ENCODE measurements around the gene TOMM34. TPM values are rescaled to one million over a fixed set of nuclear protein-coding genes. Genes with fewer than 3 reads are reported as not detected.

Gene TOMM34
- total RNA-seq, 3 donors from 2014 or later (not counting 1 experiment from before 2014, with no cell fraction given) = 8.5 to 9.2 (median 8.8) TPM

DNA sequence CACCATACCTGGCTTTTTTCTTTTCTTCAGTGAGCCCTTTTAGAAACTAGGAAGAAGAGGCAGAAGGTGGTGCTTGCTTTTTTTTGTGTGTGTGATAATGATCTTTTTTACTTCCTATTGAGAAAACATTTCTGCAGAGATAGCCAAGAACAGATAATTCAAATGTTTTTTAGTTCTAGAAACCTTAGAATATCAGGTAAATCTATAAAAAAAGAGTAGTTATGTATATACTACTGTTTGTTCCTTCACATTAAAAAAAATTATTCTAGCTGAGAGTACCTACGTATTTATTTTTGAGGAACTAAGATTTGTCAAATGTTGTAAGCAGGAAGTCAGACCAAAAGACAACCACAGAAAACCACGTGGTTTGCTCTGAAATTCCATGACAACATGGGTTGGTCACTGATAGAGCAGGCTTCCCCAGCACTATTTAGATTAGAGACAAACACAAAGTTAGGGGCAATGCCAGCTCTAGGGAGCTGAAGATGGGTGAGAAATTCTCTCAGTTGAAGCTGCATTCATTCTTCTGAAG, 19.0 kb upstream of the TOMM34 start:
- H3K27me3 ChIP-seq (ENCODE audit: control insufficient read depth, insufficient read depth, low read length) = no peaks in the 10 kb centered on the region
- TF ChIP-seq, protein P1, sequence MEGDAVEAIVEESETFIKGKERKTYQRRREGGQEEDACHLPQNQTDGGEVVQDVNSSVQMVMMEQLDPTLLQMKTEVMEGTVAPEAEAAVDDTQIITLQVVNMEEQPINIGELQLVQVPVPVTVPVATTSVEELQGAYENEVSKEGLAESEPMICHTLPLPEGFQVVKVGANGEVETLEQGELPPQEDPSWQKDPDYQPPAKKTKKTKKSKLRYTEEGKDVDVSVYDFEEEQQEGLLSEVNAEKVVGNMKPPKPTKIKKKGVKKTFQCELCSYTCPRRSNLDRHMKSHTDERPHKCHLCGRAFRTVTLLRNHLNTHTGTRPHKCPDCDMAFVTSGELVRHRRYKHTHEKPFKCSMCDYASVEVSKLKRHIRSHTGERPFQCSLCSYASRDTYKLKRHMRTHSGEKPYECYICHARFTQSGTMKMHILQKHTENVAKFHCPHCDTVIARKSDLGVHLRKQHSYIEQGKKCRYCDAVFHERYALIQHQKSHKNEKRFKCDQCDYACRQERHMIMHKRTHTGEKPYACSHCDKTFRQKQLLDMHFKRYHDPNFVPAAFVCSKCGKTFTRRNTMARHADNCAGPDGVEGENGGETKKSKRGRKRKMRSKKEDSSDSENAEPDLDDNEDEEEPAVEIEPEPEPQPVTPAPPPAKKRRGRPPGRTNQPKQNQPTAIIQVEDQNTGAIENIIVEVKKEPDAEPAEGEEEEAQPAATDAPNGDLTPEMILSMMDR (IDR thresholded peaks at IDR 0.05) = no peak
- H3K27me3 Mint-ChIP-seq (ENCODE audit: low read depth in 2 of 2) = no peaks in the 10 kb centered on the region
- ATAC-seq (peak; percentile 85 to 92 (median 91)), DNase-seq (peak; percentile 63 to 93)
- peaks cover 71 to 72% of the 10 kb centered on the region in 2 donors for H3K4me1 Mint-ChIP-seq
- H3K9me3 Mint-ChIP-seq = no peaks in the 10 kb centered on the region
- H3K4me3 ChIP-seq (ENCODE audit: low read length) = no peak overlapping the region
- H3K4me3 Mint-ChIP-seq = peak overlapping the region; percentile 85
- peaks cover 41% of the 10 kb centered on the region for H3K36me3 Mint-ChIP-seq
- H3K27ac ChIP-seq (ENCODE audit: low read length) = peak overlapping the region; percentile 85
- H3K9me3 ChIP-seq (ENCODE audit: control insufficient read depth, insufficient read depth, low read length) = no peaks in the 10 kb centered on the region
- H3K4me1 ChIP-seq (ENCODE audit: control insufficient read depth, insufficient read depth, low read length) = peaks cover 23% of the 10 kb centered on the region
- peaks cover 74% of the 10 kb centered on the region for H3K36me3 ChIP-seq (ENCODE audit: control insufficient read depth, insufficient read depth, low read length)
- 0% methylated on average over 2 of the region's 2 CpGs for WGBS (ENCODE audit: insufficient coverage)
- H3K27ac Mint-ChIP-seq = peak overlapping the region; percentile 94 to 98
- intact Hi-C loops (cut with micrococcal nuclease) = loop anchor here (1.0 kb wide), 1 partner anchor 9 kb away; no protein-coding TSS in a partner anchor

DNA sequence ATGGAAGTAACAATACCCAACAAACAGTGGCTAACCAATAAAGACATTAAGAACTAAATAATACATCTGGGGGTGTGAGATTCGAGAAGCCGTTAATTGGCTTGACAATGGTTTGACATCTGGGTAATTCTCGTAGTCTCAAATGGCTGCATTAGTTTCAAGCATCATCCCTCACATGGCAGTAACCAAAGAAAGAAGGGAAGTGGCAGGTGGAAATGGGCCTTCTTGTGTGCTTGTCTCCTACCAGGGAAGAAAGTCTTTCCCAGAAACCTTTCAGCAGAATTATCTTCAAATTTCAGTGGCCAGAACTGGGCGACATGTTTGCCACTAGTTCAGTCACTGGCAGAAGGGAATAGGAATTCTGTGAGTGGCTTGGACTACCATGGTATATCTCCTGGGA, 16.5 kb upstream of the TOMM34 start:
- peaks cover 74% of the 10 kb centered on the region for H3K36me3 ChIP-seq (ENCODE audit: control insufficient read depth, insufficient read depth, low read length)
- H3K4me3 ChIP-seq (ENCODE audit: low read length) = no peak overlapping the region
- H3K27ac ChIP-seq (ENCODE audit: low read length) = peak overlapping the region; percentile 85
- Mint-ChIP-seq H3K27ac (peak overlapping the region; percentile 94 to 98), H3K4me1 (peaks cover 69 to 76% of the 10 kb centered on the region in 2 donors), H3K4me3 (no peak overlapping the region), H3K36me3 (peaks cover 57% of the 10 kb centered on the region), H3K27me3 (ENCODE audit: low read depth in 2 of 2) (no peaks in the 10 kb centered on the region), H3K9me3 (no peaks in the 10 kb centered on the region)
- intact Hi-C loops (cut with micrococcal nuclease) = no loop called here
- ATAC-seq = no peak
- peaks cover 24% of the 10 kb centered on the region for H3K4me1 ChIP-seq (ENCODE audit: control insufficient read depth, insufficient read depth, low read length)
- TF ChIP-seq, protein P1 (IDR thresholded peaks at IDR 0.05) = no peak
- H3K9me3 ChIP-seq (ENCODE audit: control insufficient read depth, insufficient read depth, low read length) = no peaks in the 10 kb centered on the region
- no peak for DNase-seq
- WGBS (ENCODE audit: insufficient coverage) = 100% methylated on average over 4 of the region's 4 CpGs
- H3K27me3 ChIP-seq (ENCODE audit: control insufficient read depth, insufficient read depth, low read length) = no peaks in the 10 kb centered on the region

DNA sequence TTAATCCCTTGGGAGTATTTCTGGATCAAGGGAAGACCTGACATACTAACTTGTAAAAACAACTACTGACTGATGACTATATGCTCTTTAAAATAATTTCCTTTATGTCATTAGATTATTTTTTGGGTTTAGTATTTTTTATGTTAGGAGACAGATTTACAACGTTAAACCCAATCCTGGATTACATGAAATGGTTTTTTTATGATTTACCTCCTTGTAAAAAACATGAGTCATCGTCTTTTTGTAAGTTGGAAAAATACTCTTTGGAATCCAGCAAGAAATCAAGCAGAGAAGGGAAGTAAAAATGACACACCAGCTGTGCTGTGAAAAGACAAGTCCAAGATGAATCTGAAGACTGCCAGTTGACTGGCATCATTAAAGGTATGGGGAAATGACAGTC, 12.9 kb upstream of the TOMM34 start:
- DNase-seq = no peak
- no peak overlapping the region for H3K27ac ChIP-seq (ENCODE audit: low read length)
- H3K4me3 ChIP-seq (ENCODE audit: low read length) = no peak overlapping the region
- peaks cover 54% of the 10 kb centered on the region for H3K36me3 ChIP-seq (ENCODE audit: control insufficient read depth, insufficient read depth, low read length)
- H3K4me1 ChIP-seq (ENCODE audit: control insufficient read depth, insufficient read depth, low read length) = peaks cover 19% of the 10 kb centered on the region
- TF ChIP-seq, protein P1 (IDR thresholded peaks at IDR 0.05) = no peak
- H3K27me3 ChIP-seq (ENCODE audit: control insufficient read depth, insufficient read depth, low read length) = no peaks in the 10 kb centered on the region
- H3K4me1 Mint-ChIP-seq = peaks cover 81 to 85% of the 10 kb centered on the region in 2 donors
- peak overlapping the region; percentile 45 for H3K4me3 Mint-ChIP-seq
- 80% methylated on average over 1 of the region's 2 CpGs for WGBS (ENCODE audit: insufficient coverage)
- no peaks in the 10 kb centered on the region for H3K27me3 Mint-ChIP-seq (ENCODE audit: low read depth in 2 of 2)
- peak overlapping the region; percentile 68 to 98 for H3K27ac Mint-ChIP-seq
- no peaks in the 10 kb centered on the region for H3K9me3 ChIP-seq (ENCODE audit: control insufficient read depth, insufficient read depth, low read length)
- intact Hi-C loops (cut with micrococcal nuclease) = no loop called here
- no peaks in the 10 kb centered on the region for H3K9me3 Mint-ChIP-seq
- no peak for ATAC-seq
- peaks cover 50% of the 10 kb centered on the region for H3K36me3 Mint-ChIP-seq

Measured in natural killer cell (primary cell).